ENCODE data around the gene THRAP3.
"Not testable (repeated sequence)": the region's sequence is repeated elsewhere in the genome, so short reads cannot be mapped to it uniquely, and the experiment has no call there.

The THRAP3 gene

DNA sequence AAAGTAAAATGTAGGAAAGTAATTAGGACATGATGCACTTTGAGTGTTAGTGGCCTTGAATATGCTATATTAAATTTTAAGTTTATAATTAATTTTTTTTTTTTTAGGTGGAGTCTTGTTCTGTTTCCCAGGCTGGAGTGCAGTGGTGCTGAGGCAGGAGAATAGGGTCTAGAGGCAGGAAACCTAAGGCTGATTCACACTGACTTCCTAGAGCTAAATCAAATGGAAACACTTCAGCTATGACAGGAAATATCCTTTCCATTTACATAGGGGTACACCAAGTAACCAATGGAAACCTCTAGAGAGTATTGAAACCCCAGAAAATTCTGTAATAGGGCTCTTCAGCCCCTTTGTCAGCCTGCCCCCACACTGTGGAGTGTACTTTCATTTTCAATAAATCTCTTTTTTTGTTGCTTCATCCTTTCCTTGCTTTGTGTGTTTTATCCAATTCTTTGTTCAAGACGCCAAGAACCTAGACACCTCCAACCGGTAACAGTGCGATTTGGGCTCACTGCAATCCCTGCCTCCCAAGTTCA lies 17.9 kb upstream of the THRAP3 start:
- DNase-seq: no peak

DNA sequence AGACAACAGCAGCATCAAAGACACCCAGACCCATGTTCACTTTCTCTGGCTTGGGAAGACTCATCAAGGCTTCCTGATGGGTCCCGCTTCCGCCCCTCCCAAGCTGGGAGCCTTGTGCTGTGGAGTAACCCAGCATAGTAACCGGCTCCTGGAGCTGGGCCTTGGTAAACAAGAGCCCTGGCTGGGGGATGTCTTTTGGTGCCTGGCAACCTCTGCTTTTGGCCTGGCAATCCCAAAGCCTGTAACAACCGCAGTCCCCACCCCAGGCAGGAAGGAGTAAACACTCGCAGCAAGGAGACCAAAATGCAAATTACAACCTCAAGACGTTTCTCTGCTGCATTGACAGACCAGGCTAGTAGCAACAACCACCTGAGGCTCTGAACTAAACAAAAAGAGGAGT lies 16.9 kb upstream of the THRAP3 start:
- no peak for DNase-seq

DNA sequence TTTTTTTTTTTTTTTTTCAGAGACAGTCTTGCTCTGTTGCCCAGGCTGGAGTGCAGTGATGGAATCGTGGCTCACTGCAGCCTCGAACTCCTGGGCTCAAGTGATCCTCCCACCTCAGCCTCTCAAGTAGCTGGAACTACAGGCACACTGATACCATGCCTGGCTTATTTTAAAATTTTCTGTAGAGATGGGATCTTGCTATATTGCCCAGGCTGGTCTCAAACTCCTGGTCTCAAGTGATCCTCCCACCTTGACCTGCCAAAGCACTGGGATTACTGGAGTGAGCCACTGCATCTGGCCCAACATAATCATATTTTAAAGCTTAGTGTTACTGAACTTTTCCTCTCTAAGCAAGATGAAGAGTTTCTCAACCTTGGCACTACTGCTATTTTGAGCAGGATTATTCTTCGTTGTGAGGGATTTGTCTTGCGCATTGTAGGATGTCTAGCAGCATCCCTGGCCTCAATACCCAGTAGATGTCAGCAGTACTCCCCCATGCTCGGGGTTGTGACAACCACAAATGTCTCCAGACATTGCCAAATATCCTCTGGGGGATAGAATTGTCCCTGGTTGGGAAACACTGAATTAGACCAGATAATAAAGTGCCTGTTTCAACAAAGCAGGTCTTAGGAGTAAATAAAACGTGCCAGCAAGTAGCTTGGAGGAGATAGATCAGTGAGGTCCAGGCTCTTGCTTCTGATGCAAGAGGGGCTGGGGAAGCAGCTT lies 15.1 kb upstream of the THRAP3 start:
- DNase-seq: no peak

GRCh38 chr1:36211307-36211706 lies 12.9 kb upstream of the THRAP3 start:
- no peak for DNase-seq

DNA sequence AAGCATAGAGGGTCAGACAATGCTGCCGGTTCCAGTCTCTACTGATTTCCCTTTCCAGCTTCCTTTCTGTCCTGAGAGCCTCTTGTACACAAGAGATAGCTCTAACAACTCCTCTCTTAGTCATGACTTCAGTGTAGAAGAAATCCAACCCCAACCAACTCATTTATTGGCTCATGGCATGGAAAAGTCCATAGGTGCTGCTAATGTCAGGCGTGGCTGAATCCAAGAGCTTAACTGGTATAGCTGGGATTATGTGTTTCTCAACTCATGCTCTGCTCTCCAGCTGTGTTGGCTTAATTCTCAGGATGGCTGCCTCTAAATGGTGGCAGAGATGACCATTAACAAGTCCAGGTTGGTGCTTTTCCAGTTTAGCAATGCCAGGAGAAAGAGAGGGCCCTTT lies 12.4 kb upstream of the THRAP3 start:
- DNase-seq: no peak

DNA sequence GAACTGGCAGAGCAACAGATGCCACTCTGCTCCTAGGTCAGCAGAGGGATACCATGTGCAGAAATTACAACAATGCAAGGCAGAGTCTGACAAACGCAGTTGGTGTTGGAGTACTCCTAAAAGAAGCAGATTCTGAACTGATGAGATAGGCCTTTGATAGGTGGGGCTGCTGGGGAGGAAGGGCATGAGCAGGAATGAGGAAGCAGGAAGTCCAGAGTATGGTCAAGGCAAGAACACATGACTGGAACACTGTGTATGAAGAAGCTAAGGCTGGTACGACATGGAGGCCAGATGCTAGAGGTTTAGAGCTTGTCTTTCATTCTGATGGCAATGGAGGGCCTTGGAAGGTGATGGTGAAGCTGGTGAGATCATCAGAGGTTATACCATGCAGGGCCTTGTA lies 11.5 kb upstream of the THRAP3 start:
- no peak for DNase-seq

DNA sequence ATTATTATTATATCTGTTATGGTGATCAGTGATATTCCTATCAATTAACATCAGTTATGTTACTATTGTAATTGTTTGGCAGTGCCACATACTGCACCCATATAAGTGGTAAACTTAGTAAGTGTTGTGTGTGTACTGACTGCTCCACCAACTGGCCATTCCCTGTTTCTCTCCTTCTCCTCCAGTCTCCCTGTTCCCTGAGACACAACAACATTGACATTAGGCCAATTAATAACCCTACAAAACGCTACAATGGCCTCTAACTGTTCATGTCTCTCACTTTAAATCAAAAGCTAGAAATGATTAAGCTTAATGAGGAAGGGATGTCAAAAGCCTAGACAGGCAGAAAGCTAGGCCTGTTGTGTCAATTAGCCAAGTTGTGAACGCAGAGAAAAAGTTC lies 6.6 kb upstream of the THRAP3 start:
- DNase-seq: no peak

GRCh38 chr1:36221901-36222300 lies 2.3 kb upstream of the THRAP3 start:
- not testable (repeated sequence) for DNase-seq

- DNase-seq: no peak
Observed at GRCh38 chr1:36222481-36223380, 1.5 kb upstream of the THRAP3 start.

DNA sequence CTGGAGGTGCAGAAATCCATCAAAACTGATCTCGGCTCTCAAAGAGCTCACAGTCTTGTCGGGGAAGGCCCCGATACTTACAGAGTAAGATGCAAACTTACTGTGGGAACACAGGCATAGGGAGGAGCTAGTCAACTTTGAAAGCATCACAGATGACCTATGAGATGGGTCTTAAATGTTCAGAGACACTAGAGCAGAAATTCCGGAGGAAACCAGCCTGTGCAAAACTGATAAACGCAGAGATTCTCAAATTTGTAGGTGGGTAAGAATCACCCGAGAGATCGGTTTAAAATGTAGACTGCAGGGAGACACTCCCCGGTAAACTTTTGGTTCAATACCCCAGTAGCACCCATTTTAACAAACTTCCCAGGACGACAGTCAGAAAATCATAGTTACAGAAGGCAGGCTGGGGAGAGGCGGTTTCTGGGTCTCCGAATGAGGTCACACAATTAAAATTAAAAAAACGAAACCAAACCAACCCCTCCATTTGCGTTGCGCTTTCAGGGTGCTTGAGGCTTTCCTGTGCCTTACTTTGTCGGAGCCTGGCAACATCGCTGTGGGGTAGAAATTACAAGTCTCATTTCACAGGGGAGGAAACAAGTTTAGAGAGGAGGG lies 755 bp upstream of the THRAP3 start:
- DNase-seq: peak; percentile 76

DNA sequence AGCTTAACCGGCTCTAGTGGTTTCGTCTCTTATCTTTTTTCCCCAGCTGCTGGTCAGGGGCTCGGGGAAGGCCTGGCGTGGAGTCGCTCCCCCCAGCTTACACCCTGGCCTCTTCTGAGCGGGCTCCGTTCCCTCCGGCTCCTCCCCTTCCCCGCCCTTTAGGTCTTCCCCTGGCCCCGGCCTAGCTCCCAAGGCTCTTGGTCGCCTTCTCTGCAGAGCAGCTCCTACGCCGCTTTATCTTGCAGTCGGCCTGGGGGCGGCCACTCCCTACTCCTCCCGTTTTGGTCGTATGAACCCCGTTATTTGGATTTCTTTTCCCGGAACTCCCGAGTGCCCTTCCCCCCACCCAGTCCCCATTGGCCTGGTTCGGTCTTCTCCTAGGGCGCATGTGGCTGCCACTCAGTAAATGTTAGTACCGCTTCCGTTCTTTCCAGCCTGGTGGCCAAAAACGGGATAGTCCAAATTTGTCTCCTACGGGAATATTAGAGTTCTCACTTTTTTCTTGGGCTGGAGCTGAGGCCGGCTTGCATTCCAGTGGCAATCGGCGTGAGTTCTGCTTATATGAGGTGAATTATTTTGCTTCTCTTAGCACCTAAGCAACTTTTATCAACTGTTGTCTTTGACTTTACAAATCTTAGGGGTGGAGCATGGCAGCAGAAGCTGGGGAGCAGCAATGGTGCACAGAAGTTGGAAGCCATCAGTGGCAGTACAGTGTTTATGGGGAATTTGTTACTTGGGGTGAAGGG lies 467 bp downstream of the THRAP3 start:
- no peak for DNase-seq

- DNase-seq: no peak
Observed at GRCh38 chr1:36225283-36225899, 1.1 kb downstream of the THRAP3 start.

DNA sequence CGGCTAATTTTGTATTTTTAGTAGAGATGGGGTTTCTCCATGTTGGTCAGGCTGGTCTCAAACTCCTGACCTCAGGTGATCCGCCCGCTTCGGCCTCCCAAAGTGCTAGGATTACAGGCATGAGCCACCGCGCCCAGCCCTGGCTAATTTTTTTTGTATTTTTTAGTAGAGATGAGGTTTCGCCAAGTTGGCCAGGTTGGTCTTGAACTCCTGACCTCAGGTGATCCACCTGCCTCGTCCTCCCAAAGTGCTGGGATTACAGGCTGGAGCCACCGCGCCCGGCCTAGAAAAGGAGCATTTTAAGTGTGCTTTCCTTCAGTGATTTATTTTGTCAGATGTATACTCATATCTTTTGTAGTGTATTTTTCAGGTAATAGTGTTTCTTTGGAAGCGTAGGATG lies 6.0 kb downstream of the THRAP3 start:
- DNase-seq: not testable (repeated sequence)

DNA sequence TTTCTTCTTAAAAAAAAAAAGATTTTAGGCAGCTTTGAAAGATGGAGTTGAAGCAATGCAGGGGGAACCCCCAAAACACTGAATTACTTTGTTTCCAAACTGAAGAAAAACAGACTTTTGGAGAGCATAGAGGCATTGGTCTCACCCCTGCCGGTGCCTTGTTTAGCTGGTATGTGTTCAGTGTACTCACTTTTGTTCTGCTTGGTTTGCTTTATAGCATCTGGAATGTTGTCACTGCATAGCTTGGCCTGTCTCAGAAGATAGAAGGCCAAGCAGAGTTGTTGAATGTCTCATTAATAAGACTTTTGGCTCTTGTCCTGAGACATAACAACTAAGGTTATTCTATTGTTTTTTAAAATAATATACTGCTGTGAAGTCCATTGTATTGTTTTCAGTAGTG lies 6.9 kb downstream of the THRAP3 start:
- no peak for DNase-seq

GRCh38 chr1:36232212-36233095 lies 8.2 kb downstream of the THRAP3 start:
- no peak for DNase-seq

DNA sequence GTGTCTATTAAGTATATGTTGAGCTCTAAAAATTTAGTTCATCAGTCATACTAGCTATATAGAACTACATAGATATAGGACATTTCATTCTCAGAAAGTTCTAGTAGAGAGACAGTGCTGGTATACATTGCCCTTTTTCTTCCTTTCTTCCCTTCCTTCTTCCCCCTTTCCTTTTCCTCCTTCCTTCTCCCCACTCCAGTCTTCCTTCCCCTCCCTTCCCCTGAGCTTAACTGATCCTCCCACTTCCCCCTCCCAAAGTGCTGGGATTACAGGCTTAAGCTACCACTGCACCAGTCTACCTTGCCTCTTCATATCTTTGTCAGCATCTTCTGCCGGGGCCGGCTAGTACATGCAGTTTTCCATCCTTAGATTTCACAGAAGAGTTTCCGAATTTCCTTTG lies 12.1 kb downstream of the THRAP3 start:
- no peak for DNase-seq

GRCh38 chr1:36238433-36238832 lies 14.2 kb downstream of the THRAP3 start:
- DNase-seq: no peak

- no peak for DNase-seq
Observed at GRCh38 chr1:36239941-36240637, 15.8 kb downstream of the THRAP3 start.

DNA sequence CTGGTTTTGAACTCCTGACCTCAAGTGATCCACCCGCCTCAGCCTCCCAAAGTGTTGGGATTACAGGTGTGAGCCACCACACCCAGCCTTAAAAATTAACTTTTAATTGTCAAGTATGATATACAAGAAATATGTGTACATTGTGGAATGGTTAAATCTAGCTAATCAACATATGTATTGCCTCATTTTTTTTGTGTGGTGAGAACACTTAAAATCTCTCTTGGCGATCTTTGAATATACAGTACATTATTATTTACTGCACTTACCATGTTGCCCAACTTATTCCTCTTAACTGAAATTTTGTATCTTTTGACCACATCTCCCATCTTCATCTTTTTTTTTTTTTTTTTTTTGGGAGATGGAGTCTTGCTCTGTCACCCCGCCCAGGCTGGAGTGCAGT lies 23.3 kb downstream of the THRAP3 start:
- DNase-seq: no peak

GRCh38 chr1:36248250-36248894 lies 24.1 kb downstream of the THRAP3 start:
- DNase-seq: no peak
